Measurements from ENCODE around the gene PCDHGB6. TPM values are rescaled to one million over a fixed set of nuclear protein-coding genes. Genes with fewer than 3 reads are reported as not detected.
"Not testable (repeated sequence)": the region's sequence is repeated elsewhere in the genome, so short reads cannot be mapped to it uniquely, and the experiment has no call there.

Gene PCDHGB6
- total RNA-seq: under 1 TPM in 1 of 2 experiments, not detected in 1; 0.06 TPM
- polyA plus RNA-seq (2013, experiment 1 of 2): 0.04 TPM
- 0.18 TPM for polyA plus RNA-seq (2013, experiment 2 of 2)
- 0 to 1.9 (median 0.40) reads per million in 172 experiments for total RNA-seq

DNA sequence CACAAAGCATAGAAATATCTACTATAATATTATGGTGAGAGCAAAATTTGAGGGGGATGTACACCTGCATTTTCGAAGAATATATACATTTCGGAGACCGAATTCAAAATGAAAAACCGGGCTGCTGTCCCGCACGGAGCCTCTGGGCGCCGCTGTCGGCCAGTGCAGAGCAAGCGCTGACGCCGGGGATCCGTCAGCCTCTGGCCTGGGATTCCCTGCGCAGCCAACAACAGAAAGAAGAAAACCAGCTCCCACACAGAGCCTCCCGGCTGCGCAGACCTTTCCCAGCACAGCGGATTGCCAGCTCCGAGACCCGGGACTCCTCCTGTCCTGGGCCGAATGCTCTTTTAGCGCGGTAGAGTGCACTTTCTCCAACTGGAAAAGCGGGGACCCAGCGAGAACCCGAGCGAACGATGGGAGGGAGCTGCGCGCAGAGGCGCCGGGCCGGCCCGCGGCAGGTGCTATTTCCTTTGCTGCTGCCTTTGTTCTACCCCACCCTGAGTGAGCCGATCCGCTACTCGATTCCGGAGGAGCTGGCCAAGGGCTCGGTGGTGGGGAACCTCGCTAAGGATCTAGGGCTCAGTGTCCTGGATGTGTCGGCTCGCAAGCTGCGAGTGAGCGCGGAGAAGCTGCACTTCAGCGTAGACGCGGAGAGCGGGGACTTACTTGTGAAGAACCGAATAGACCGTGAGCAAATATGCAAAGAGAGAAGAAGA lies at the start of gene PCDHGB6:
TSS of gene PCDHGB6 (plus strand) at position 232 of the 716 bp plus-strand sequence. CDS start at position 414, 182 bp downstream.
- H3K27ac ChIP-seq (ENCODE audit: low read depth in 1 of 2, low read length in 2 of 2); H3K36me3 ChIP-seq (ENCODE audit: insufficient read depth, low read length); H3K4me1 ChIP-seq (ENCODE audit: insufficient read depth, low read length); intact Hi-C loops (cut with DNase I, micrococcal nuclease); H3K27ac Mint-ChIP-seq; H3K4me1 Mint-ChIP-seq (ENCODE audit: low read depth): not testable (repeated sequence)
- H3K4me3 ChIP-seq (ENCODE audit: low read length): peak within 1 kb of the TSS; percentile 13
- CTCF ChIA-PET: interaction anchor here (0.6 to 1.4 kb wide), 12 partner anchors 8 to 156 kb away, joined by 3 to 10 read pairs (median 3); partner anchors contain the start of genes PCDHGA11 and PCDHGB7
- Mint-ChIP-seq H3K4me3 (peak within 1 kb of the TSS; percentile 56), H3K9me3 (peaks cover 13% of the 10 kb centered on the region), H3K36me3 (ENCODE audit: low read depth) (peaks cover 24% of the 10 kb centered on the region), H3K27me3 (peaks cover 79% of the 10 kb centered on the region)
- POLR2A ChIA-PET: interaction anchor here (1.0 kb wide), 1 partner anchor 87 kb away, joined by 5 read pairs; the partner anchor contains the start of gene TAF7
- H3K27me3 ChIP-seq (ENCODE audit: control insufficient read depth in 1 of 2, insufficient read depth in 2 of 2, low read length in 2 of 2): peaks cover 68 to 86% of the 10 kb centered on the region in 2 experiments
- peaks cover 44 to 47% of the 10 kb centered on the region in 2 experiments for H3K9me3 ChIP-seq (ENCODE audit: control insufficient read depth in 1 of 2, insufficient read depth in 1 of 2, low read length in 2 of 2)
- DNase-seq (peak in 6 of 14 experiments; percentile 22 to 49 (median 42)), ATAC-seq (ENCODE audit: poor library complexity) (peak; percentile 59)
- TF ChIP-seq, protein P1, sequence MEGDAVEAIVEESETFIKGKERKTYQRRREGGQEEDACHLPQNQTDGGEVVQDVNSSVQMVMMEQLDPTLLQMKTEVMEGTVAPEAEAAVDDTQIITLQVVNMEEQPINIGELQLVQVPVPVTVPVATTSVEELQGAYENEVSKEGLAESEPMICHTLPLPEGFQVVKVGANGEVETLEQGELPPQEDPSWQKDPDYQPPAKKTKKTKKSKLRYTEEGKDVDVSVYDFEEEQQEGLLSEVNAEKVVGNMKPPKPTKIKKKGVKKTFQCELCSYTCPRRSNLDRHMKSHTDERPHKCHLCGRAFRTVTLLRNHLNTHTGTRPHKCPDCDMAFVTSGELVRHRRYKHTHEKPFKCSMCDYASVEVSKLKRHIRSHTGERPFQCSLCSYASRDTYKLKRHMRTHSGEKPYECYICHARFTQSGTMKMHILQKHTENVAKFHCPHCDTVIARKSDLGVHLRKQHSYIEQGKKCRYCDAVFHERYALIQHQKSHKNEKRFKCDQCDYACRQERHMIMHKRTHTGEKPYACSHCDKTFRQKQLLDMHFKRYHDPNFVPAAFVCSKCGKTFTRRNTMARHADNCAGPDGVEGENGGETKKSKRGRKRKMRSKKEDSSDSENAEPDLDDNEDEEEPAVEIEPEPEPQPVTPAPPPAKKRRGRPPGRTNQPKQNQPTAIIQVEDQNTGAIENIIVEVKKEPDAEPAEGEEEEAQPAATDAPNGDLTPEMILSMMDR (IDR thresholded peaks at IDR 0.05): peak; percentile 33

DNA sequence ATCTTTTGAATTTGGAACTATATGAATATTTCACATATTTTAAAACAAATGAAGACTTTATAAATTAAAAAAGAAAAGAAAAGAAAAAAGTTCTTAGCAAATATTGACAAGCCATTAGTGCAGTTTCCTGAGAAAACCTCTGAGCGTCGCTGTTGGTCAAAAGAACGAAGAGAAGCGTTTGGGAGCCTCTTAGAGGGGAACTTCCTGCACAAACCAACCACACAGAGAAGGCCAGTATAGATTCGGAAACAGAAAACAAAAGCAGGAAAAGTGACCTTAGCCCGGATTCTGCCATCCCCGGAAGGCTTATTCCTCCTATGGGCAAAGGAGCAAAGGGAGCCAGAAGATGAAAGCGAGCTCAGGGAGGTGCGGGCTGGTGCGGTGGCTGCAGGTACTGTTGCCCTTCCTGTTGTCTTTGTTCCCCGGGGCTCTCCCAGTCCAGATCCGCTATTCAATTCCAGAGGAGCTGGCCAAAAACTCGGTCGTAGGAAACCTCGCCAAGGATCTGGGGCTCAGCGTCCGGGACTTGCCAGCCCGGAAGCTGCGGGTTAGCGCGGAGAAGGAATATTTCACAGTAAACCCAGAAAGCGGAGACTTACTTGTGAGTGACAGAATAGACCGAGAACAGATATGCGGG lies 47.9 kb upstream of the PCDHGB6 start, which contains the start of gene PCDHGB2:
TSS of gene PCDHGB2 (plus strand) at position 205 of the 637 bp plus-strand sequence. CDS start at position 347, 142 bp downstream.
- H3K4me3 Mint-ChIP-seq: peak within 1 kb of the TSS; percentile 81
- peaks cover 28% of the 10 kb centered on the region for H3K9me3 Mint-ChIP-seq
- DNase-seq (peak in 3 of 14 experiments; percentile 48 to 58 (median 50)), ATAC-seq (ENCODE audit: poor library complexity) (no peak)
- Histone ChIP-seq H3K4me3 (ENCODE audit: low read length) (peak within 1 kb of the TSS; percentile 45), H3K27me3 (ENCODE audit: control insufficient read depth in 1 of 2, insufficient read depth in 2 of 2, low read length in 2 of 2) (peaks cover 55 to 88% of the 10 kb centered on the region in 2 experiments), H3K9me3 (ENCODE audit: control insufficient read depth in 1 of 2, insufficient read depth in 1 of 2, low read length in 2 of 2) (peaks cover 44 to 52% of the 10 kb centered on the region in 2 experiments), H3K27ac (ENCODE audit: low read depth in 1 of 2, low read length in 2 of 2) (no peak within 1 kb of the TSS), H3K36me3 (ENCODE audit: insufficient read depth, low read length) (no peaks in the 10 kb centered on the region), H3K4me1 (ENCODE audit: insufficient read depth, low read length) (peaks cover 8% of the 10 kb centered on the region)
- TF ChIP-seq, protein P1 (IDR thresholded peaks at IDR 0.05): no peak
- H3K36me3 Mint-ChIP-seq (ENCODE audit: low read depth): peaks cover 42% of the 10 kb centered on the region
- ChIA-PET CTCF (interaction anchor here (0.9 to 1.5 kb wide), 2 partner anchors 10 to 204 kb away, joined by 3 to 6 read pairs; partner anchors contain the start of gene PCDHGB3), POLR2A (no interaction called here)
- H3K27ac Mint-ChIP-seq: no peak within 1 kb of the TSS
- peaks cover 6% of the 10 kb centered on the region for H3K4me1 Mint-ChIP-seq (ENCODE audit: low read depth)
- peaks cover 91% of the 10 kb centered on the region for H3K27me3 Mint-ChIP-seq
- intact Hi-C loops (cut with DNase I, micrococcal nuclease): loop anchor here (10.0 kb wide), 2 partner anchors 55 to 135 kb away; partner anchors contain the start of genes PCDHB14 (in 1 of the 2), PCDHGA10 (in 1 of the 2) and PCDHGB7 (in 1 of the 2)

DNA sequence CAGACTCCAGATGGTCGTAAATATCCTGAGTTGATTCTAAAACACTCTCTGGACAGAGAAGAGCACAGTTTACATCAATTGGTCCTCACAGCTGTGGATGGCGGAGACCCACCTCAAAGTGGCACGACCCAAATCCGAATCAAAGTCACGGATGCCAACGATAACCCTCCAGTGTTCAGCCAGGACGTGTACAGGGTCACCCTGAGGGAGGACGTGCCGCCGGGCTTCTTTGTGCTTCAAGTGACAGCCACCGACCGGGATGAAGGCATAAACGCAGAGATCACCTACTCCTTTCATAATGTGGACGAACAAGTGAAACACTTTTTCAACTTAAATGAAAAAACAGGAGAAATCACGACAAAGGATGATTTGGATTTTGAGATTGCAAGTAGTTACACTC lies 47.1 kb upstream of the PCDHGB6 start:
- Mint-ChIP-seq H3K27ac (no peak overlapping the region), H3K4me3 (no peak overlapping the region), H3K9me3 (peaks cover 32% of the 10 kb centered on the region), H3K36me3 (ENCODE audit: low read depth) (peaks cover 47% of the 10 kb centered on the region), H3K4me1 (ENCODE audit: low read depth) (peaks cover 6% of the 10 kb centered on the region), H3K27me3 (peaks cover 91% of the 10 kb centered on the region)
- DNase-seq (no peak), ATAC-seq (ENCODE audit: poor library complexity) (no peak)
- CTCF ChIA-PET: interaction anchor here (0.9 kb wide), 1 partner anchor 10 kb away, joined by 3 read pairs; the partner anchor contains the start of gene PCDHGB3
- no peak overlapping the region for H3K27ac ChIP-seq (ENCODE audit: low read depth in 1 of 2, low read length in 2 of 2)
- no peaks in the 10 kb centered on the region for H3K36me3 ChIP-seq (ENCODE audit: insufficient read depth, low read length)
- H3K4me1 ChIP-seq (ENCODE audit: insufficient read depth, low read length): peaks cover 3% of the 10 kb centered on the region
- intact Hi-C loops (cut with DNase I, micrococcal nuclease): loop anchor here (10.0 kb wide), 2 partner anchors 54 to 136 kb away; partner anchors contain the start of genes PCDHB14 (in 1 of the 2), PCDHGA10 (in 1 of the 2) and PCDHGB7 (in 1 of the 2)
- peaks cover 44 to 52% of the 10 kb centered on the region in 2 experiments for H3K9me3 ChIP-seq (ENCODE audit: control insufficient read depth in 1 of 2, insufficient read depth in 1 of 2, low read length in 2 of 2)
- POLR2A ChIA-PET: no interaction called here
- no peak overlapping the region for H3K4me3 ChIP-seq (ENCODE audit: low read length)
- TF ChIP-seq, protein P1 (IDR thresholded peaks at IDR 0.05): no peak
- peaks cover 55 to 88% of the 10 kb centered on the region in 2 experiments for H3K27me3 ChIP-seq (ENCODE audit: control insufficient read depth in 1 of 2, insufficient read depth in 2 of 2, low read length in 2 of 2)
